K562 (cell line): ENCODE data around the gene ADRA2B.

Experiments
- MAZ ChIP-seq, 2 experiments: fragments of 450-650 bp in 1 of 2; sonication (generic) in 1 of 2; formaldehyde crosslinking; IDR thresholded peaks in 1 of 2; conservative IDR thresholded peaks in 1 of 2; 2 replicates each; pipeline versions ENCODE4 v1.4.0 to v1.5.0; 2020; ENCODE audit warnings: mild to moderate bottlenecking in 1 of 2, missing genetic modification reagents in 1 of 2
- POLR2AphosphoS5 ChIP-seq: IDR thresholded peaks from 2 replicates; pipeline ENCODE4 v1.6.1; 2011; ENCODE audit warnings: mild to moderate bottlenecking, low read depth, low read length, moderate library complexity; ENCODE audit not compliant: control insufficient read depth, insufficient read depth
- ZNF766 ChIP-seq: fragments of 200-800 bp; sonication (Bioruptor generic); conservative IDR thresholded peaks from 2 replicates; pipeline ENCODE4 v1.6.1; 2016; ENCODE audit warnings: missing genetic modification characterization, missing compliant biosample characterization
- TF ChIP-seq, protein P1 (sequence below): fragments of 450-650 bp; IDR thresholded peaks from 2 replicates; pipeline ENCODE4 v1.6.1; 2017; ENCODE audit warnings: mild to moderate bottlenecking, moderate library complexity

GRCh38 chr2:96114903-96115581, 1.3 kb downstream of the ADRA2B start:
- no peak for TF ChIP-seq ZNF766
- TF ChIP-seq, protein P1, sequence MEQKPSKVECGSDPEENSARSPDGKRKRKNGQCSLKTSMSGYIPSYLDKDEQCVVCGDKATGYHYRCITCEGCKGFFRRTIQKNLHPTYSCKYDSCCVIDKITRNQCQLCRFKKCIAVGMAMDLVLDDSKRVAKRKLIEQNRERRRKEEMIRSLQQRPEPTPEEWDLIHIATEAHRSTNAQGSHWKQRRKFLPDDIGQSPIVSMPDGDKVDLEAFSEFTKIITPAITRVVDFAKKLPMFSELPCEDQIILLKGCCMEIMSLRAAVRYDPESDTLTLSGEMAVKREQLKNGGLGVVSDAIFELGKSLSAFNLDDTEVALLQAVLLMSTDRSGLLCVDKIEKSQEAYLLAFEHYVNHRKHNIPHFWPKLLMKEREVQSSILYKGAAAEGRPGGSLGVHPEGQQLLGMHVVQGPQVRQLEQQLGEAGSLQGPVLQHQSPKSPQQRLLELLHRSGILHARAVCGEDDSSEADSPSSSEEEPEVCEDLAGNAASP: no peak
- no peak for TF ChIP-seq MAZ (CRISPR knock-in tag; conservative IDR thresholded peaks at IDR 0.05 in 1 of 2, IDR thresholded peaks at IDR 0.05 in 1 of 2)
- TF ChIP-seq POLR2AphosphoS5: no peak
